ENCODE measurements around the gene POLR1E. TPM values are rescaled to one million over a fixed set of nuclear protein-coding genes. Genes with fewer than 3 reads are reported as not detected.

Gene POLR1E
- total RNA-seq, 1 experiment from 2014 or later, result 39.8 TPM

DNA sequence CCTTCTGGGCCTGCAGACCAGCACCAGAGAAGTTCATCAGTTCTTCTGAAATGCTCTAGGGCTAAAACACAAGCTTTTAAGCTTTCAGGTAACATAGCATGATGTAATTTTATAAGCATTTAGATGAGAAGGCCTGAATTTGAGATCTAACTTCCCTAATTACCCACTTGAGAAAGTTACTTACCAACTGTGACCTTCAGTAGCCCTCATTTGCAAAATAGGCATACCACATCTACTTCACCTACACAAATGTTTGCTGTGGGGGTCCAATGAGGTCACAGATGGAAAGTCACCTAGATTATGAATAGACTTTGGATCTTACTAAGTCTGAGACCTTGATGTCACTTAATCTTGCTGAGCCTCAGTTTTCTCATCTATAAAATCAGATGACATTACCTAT, 53.9 kb downstream of the POLR1E start:
- DNase-seq, result peak; percentile 64
- Histone ChIP-seq H3K27me3 (ENCODE audit: low read length) (no peaks in the 10 kb centered on the region), H3K9me2 (replicated peaks; ENCODE audit: insufficient read depth, low read length) (no peaks in the 10 kb centered on the region), H3K4me1 (ENCODE audit: low read length) (peaks cover 18% of the 10 kb centered on the region), H3K27ac (ENCODE audit: low read length) (peak overlapping the region; percentile 73), H2AFZ (ENCODE audit: low read length) (no peak overlapping the region), H3K9me3 (ENCODE audit: low read length) (no peaks in the 10 kb centered on the region), H3K79me2 (ENCODE audit: low read length) (no peaks in the 10 kb centered on the region), H3K4me3 (ENCODE audit: low read length) (no peak overlapping the region), H4K20me1 (ENCODE audit: insufficient read depth, low read depth, low read length) (no peaks in the 10 kb centered on the region), H3K9ac (ENCODE audit: low read length) (peak overlapping the region; percentile 10; the same call in 1 of the 2 replicates), H3K4me2 (ENCODE audit: low read depth, low read length, poor library complexity, severe bottlenecking) (peak overlapping the region; percentile 12), H3K36me3 (ENCODE audit: insufficient read depth, low read length) (0 out of 2 replicates have a peak, but pooled peaks cover 8% of the 10 kb centered on the region)

DNA sequence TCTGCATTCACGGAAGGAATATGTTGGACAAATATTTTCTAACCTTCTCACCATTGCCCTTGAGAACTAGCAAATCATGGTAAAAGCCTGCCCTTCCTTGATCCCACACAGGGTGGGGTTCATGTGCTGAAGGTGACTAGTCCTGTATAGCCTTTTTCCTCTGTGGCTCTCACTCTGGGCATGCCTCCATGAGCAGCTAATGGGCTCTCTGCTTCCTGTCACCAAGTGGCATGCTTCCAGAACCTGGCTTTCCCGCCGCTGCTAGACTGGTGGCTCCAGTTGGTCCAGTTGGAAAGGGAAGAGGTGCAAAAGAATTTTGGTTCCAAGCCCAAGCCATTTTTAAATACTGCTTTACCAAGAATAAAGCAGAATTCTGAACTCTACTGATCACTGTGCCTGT, 54.9 kb downstream of the POLR1E start:
- H3K4me3 ChIP-seq (ENCODE audit: low read length), result no peak overlapping the region
- no peaks in the 10 kb centered on the region for H3K79me2 ChIP-seq (ENCODE audit: low read length)
- H3K27me3 ChIP-seq (ENCODE audit: low read length), result no peaks in the 10 kb centered on the region
- 0 out of 2 replicates have a peak, but pooled peaks cover 8% of the 10 kb centered on the region for H3K36me3 ChIP-seq (ENCODE audit: insufficient read depth, low read length)
- H3K4me1 ChIP-seq (ENCODE audit: low read length), result peaks cover 18% of the 10 kb centered on the region
- no peak overlapping the region for H3K27ac ChIP-seq (ENCODE audit: low read length)
- DNase-seq, result no peak
- no peak overlapping the region for H3K9ac ChIP-seq (ENCODE audit: low read length)
- H4K20me1 ChIP-seq (ENCODE audit: insufficient read depth, low read depth, low read length), result no peaks in the 10 kb centered on the region
- no peak overlapping the region for H3K4me2 ChIP-seq (ENCODE audit: low read depth, low read length, poor library complexity, severe bottlenecking)
- H3K9me3 ChIP-seq (ENCODE audit: low read length), result no peaks in the 10 kb centered on the region
- no peak overlapping the region for H2AFZ ChIP-seq (ENCODE audit: low read length)
- no peaks in the 10 kb centered on the region for H3K9me2 ChIP-seq (replicated peaks; ENCODE audit: insufficient read depth, low read length)

DNA sequence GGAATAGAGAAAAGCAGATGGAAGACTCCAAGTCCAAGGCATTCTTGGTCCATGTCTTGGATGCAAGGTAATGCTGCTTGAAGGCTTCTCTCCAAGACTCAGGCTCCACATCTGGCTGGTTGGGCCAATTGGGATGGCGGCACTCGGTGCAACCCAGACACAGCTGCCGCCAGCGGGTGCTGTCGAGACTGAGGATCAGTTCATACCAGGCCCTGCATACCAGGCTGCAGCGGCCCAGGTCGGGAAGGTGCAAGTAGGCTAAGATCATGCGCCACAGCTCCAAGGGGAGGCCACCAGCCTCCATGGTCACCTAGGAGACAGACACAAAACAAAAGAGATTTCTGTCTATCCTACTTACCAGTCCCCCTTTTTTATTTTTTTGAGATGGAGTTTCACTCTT, 55.7 kb downstream of the POLR1E start:
- no peaks in the 10 kb centered on the region for H3K27me3 ChIP-seq (ENCODE audit: low read length)
- H3K36me3 ChIP-seq (ENCODE audit: insufficient read depth, low read length), result 0 out of 2 replicates have a peak, but pooled peaks cover 5% of the 10 kb centered on the region
- H4K20me1 ChIP-seq (ENCODE audit: insufficient read depth, low read depth, low read length), result no peaks in the 10 kb centered on the region
- no peak for DNase-seq
- H3K79me2 ChIP-seq (ENCODE audit: low read length), result 0 out of 2 replicates have a peak, but pooled peaks cover 3% of the 10 kb centered on the region
- no peak overlapping the region for H2AFZ ChIP-seq (ENCODE audit: low read length)
- no peak overlapping the region for H3K27ac ChIP-seq (ENCODE audit: low read length)
- H3K4me1 ChIP-seq (ENCODE audit: low read length), result peaks cover 18% of the 10 kb centered on the region
- H3K9me2 ChIP-seq (replicated peaks; ENCODE audit: insufficient read depth, low read length), result no peaks in the 10 kb centered on the region
- H3K9ac ChIP-seq (ENCODE audit: low read length), result no peak overlapping the region
- H3K4me2 ChIP-seq (ENCODE audit: low read depth, low read length, poor library complexity, severe bottlenecking), result no peak overlapping the region
- no peaks in the 10 kb centered on the region for H3K9me3 ChIP-seq (ENCODE audit: low read length)
- no peak overlapping the region for H3K4me3 ChIP-seq (ENCODE audit: low read length)

DNA sequence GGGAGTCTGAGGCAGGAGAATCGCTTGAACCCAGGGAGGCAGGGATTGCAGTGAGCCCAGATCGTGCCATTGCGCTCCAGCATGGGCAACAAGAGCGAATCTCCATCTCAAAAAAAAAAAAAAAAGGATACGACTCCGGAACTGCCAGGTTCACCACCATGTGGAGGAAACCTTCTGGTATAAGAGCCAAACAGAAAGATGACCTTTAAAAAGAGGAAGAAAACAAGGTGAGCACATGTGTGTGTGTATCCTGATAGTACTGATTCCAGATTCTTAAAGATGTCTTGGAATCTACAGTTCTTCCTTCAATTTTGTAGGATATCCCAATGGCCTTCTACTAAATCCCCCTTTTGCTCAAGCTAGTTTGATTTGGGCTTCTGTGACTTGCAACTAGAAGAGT, 56.7 kb downstream of the POLR1E start:
- DNase-seq, result no peak
- no peak overlapping the region for H3K4me3 ChIP-seq (ENCODE audit: low read length)
- no peaks in the 10 kb centered on the region for H3K27me3 ChIP-seq (ENCODE audit: low read length)
- H3K9me3 ChIP-seq (ENCODE audit: low read length), result no peaks in the 10 kb centered on the region
- H3K27ac ChIP-seq (ENCODE audit: low read length), result no peak overlapping the region
- H3K36me3 ChIP-seq (ENCODE audit: insufficient read depth, low read length), result no peaks in the 10 kb centered on the region
- H3K4me2 ChIP-seq (ENCODE audit: low read depth, low read length, poor library complexity, severe bottlenecking), result no peak overlapping the region
- no peak overlapping the region for H2AFZ ChIP-seq (ENCODE audit: low read length)
- peaks cover 18% of the 10 kb centered on the region for H3K4me1 ChIP-seq (ENCODE audit: low read length)
- no peak overlapping the region for H3K9ac ChIP-seq (ENCODE audit: low read length)
- H4K20me1 ChIP-seq (ENCODE audit: insufficient read depth, low read depth, low read length), result no peaks in the 10 kb centered on the region
- H3K79me2 ChIP-seq (ENCODE audit: low read length), result peaks cover 4% of the 10 kb centered on the region; the same call in 1 of the 2 replicates
- H3K9me2 ChIP-seq (replicated peaks; ENCODE audit: insufficient read depth, low read length), result no peaks in the 10 kb centered on the region

DNA sequence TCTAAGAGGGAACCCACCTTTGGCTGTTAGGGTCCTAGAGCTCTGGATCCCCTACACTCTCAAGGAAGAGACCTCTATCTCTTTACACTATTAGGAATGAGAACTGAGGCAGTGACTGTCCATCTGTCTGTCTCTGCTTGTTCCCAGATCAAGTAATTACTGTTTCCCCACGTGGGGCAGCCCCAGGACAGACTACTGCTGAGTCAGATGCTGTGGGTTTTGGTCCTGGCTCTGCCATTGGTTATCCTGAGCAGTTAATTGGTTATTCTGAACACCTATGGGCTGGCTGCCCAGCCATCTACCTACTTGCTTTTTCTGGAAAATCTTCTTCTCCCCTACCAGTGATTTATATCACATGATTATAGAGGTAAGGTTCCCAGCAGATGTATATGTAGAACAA, 57.1 kb downstream of the POLR1E start:
- H3K9me3 ChIP-seq (ENCODE audit: low read length), result no peaks in the 10 kb centered on the region
- H2AFZ ChIP-seq (ENCODE audit: low read length), result no peak overlapping the region
- H3K9me2 ChIP-seq (replicated peaks; ENCODE audit: insufficient read depth, low read length), result no peaks in the 10 kb centered on the region
- no peaks in the 10 kb centered on the region for H3K27me3 ChIP-seq (ENCODE audit: low read length)
- no peaks in the 10 kb centered on the region for H4K20me1 ChIP-seq (ENCODE audit: insufficient read depth, low read depth, low read length)
- H3K4me2 ChIP-seq (ENCODE audit: low read depth, low read length, poor library complexity, severe bottlenecking), result no peak overlapping the region
- no peak overlapping the region for H3K4me3 ChIP-seq (ENCODE audit: low read length)
- no peak overlapping the region for H3K27ac ChIP-seq (ENCODE audit: low read length)
- no peaks in the 10 kb centered on the region for H3K36me3 ChIP-seq (ENCODE audit: insufficient read depth, low read length)
- H3K9ac ChIP-seq (ENCODE audit: low read length), result no peak overlapping the region
- DNase-seq, result no peak
- H3K79me2 ChIP-seq (ENCODE audit: low read length), result peaks cover 8% of the 10 kb centered on the region; the same call in 1 of the 2 replicates
- peaks cover 18% of the 10 kb centered on the region for H3K4me1 ChIP-seq (ENCODE audit: low read length)

DNA sequence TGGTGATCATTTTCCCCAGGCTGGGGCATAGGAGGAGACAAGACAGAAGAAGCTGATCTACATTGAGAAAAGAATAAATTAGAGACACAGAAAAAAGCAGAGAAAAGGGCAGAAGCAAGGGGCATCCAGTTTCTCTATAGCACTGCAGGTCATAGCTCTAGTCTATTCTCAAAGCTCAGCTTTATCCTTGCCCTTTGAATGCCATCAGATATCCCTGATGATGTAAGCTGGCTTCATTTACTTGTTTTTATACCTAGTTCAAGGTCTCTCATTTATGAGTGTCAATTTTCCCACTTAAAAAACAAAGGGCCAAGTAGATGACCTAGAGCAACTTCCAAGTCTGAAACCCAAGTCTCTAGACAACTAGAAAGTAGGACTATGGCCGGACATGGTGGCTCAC, 57.7 kb downstream of the POLR1E start:
- H3K36me3 ChIP-seq (ENCODE audit: insufficient read depth, low read length), result no peaks in the 10 kb centered on the region
- peaks cover 8% of the 10 kb centered on the region; the same call in 1 of the 2 replicates for H3K79me2 ChIP-seq (ENCODE audit: low read length)
- H3K4me3 ChIP-seq (ENCODE audit: low read length), result no peak overlapping the region
- peaks cover 18% of the 10 kb centered on the region for H3K4me1 ChIP-seq (ENCODE audit: low read length)
- no peak for DNase-seq
- no peak overlapping the region for H3K27ac ChIP-seq (ENCODE audit: low read length)
- H4K20me1 ChIP-seq (ENCODE audit: insufficient read depth, low read depth, low read length), result no peaks in the 10 kb centered on the region
- no peaks in the 10 kb centered on the region for H3K9me3 ChIP-seq (ENCODE audit: low read length)
- H3K4me2 ChIP-seq (ENCODE audit: low read depth, low read length, poor library complexity, severe bottlenecking), result no peak overlapping the region
- no peak overlapping the region for H3K9ac ChIP-seq (ENCODE audit: low read length)
- no peak overlapping the region for H2AFZ ChIP-seq (ENCODE audit: low read length)
- H3K27me3 ChIP-seq (ENCODE audit: low read length), result no peaks in the 10 kb centered on the region
- H3K9me2 ChIP-seq (replicated peaks; ENCODE audit: insufficient read depth, low read length), result no peaks in the 10 kb centered on the region

DNA sequence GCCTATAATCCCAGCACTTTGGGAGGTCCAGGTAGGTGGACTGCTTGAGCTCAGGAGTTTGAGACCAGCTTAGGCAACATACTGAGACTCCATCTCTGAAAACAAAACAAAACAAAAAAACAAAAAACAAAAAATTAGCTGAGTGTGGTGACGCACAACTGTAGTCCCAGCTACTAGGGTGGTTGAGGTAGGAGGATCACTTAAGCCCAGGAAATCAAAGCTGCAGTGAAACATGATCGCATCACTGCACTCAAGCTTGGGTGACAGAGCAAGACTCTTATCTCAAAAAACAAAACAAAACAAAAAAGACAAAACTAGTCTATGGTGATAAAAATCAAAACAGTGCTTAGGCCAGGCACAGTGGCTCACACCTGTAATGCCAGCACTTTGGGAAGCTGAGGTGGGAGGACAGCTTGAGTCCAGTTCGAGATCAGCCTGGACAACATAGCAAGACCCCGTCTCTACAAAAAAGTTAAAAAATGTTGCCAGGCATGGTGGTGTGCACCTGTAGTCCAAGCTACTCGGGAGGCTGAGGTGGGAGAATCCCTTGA, 61.7 kb downstream of the POLR1E start:
- no peak overlapping the region for H3K27ac ChIP-seq (ENCODE audit: low read length)
- H3K4me3 ChIP-seq (ENCODE audit: low read length), result no peak overlapping the region
- peaks cover 8% of the 10 kb centered on the region for H3K4me1 ChIP-seq (ENCODE audit: low read length)
- no peak for DNase-seq
- no peaks in the 10 kb centered on the region for H3K9me3 ChIP-seq (ENCODE audit: low read length)
- no peaks in the 10 kb centered on the region for H3K9me2 ChIP-seq (replicated peaks; ENCODE audit: insufficient read depth, low read length)
- no peak overlapping the region for H3K4me2 ChIP-seq (ENCODE audit: low read depth, low read length, poor library complexity, severe bottlenecking)
- H4K20me1 ChIP-seq (ENCODE audit: insufficient read depth, low read depth, low read length), result no peaks in the 10 kb centered on the region
- H3K79me2 ChIP-seq (ENCODE audit: low read length), result peaks cover 22% of the 10 kb centered on the region
- no peaks in the 10 kb centered on the region for H3K27me3 ChIP-seq (ENCODE audit: low read length)
- H3K9ac ChIP-seq (ENCODE audit: low read length), result no peak overlapping the region
- H3K36me3 ChIP-seq (ENCODE audit: insufficient read depth, low read length), result no peaks in the 10 kb centered on the region
- H2AFZ ChIP-seq (ENCODE audit: low read length), result no peak overlapping the region

DNA sequence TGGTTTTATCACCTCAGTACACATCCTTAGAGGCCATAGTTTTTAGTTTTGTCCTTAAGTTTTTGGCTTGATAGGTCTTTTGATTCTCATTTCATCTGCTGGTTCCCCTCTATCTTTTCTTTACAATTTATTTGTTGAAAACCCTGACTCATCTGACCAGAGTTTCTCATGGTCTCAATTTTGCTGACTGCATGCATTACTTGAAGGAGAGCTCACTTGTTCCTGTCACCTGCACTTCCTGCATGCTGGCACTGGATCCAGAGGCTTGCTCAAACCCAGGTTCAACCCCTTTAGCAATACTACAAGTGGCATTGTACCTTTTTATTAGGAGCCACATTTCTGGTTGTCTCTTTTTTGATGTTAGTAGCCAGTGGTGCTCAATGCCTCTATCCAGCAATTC, 63.8 kb downstream of the POLR1E start:
- Histone ChIP-seq H3K4me2 (ENCODE audit: low read depth, low read length, poor library complexity, severe bottlenecking) (no peak overlapping the region), H2AFZ (ENCODE audit: low read length) (no peak overlapping the region)

More for the DNA sequence above, 63.8 kb downstream of the POLR1E start:
- no peak overlapping the region for H3K9ac ChIP-seq (ENCODE audit: low read length)
- H3K79me2 ChIP-seq (ENCODE audit: low read length), result peaks cover 27% of the 10 kb centered on the region
- no peaks in the 10 kb centered on the region for H3K9me2 ChIP-seq (replicated peaks; ENCODE audit: insufficient read depth, low read length)
- H3K4me1 ChIP-seq (ENCODE audit: low read length), result peaks cover 8% of the 10 kb centered on the region
- no peak overlapping the region for H3K4me3 ChIP-seq (ENCODE audit: low read length)
- no peaks in the 10 kb centered on the region for H3K27me3 ChIP-seq (ENCODE audit: low read length)
- no peak overlapping the region for H3K27ac ChIP-seq (ENCODE audit: low read length)
- H3K9me3 ChIP-seq (ENCODE audit: low read length), result no peaks in the 10 kb centered on the region
- H3K36me3 ChIP-seq (ENCODE audit: insufficient read depth, low read length), result no peaks in the 10 kb centered on the region
- no peaks in the 10 kb centered on the region for H4K20me1 ChIP-seq (ENCODE audit: insufficient read depth, low read depth, low read length)
- DNase-seq, result no peak

Measured in Karpas-422 (cell line).